GM19025 (cell line): ENCODE data around the gene LYZL6.
"Not testable (repeated sequence)": the region's sequence is repeated elsewhere in the genome, so short reads cannot be mapped to it uniquely, and the experiment has no call there.

Experiments used
- ATAC-seq: cut with Tn5 transposase; IDR thresholded peaks from one replicate; pipeline ENCODE4 v1.9.1; 2021; ENCODE audit warnings: mild to moderate bottlenecking, low read depth, moderate library complexity; ENCODE audit not compliant: unreplicated experiment

LYZL6 gene

DNA sequence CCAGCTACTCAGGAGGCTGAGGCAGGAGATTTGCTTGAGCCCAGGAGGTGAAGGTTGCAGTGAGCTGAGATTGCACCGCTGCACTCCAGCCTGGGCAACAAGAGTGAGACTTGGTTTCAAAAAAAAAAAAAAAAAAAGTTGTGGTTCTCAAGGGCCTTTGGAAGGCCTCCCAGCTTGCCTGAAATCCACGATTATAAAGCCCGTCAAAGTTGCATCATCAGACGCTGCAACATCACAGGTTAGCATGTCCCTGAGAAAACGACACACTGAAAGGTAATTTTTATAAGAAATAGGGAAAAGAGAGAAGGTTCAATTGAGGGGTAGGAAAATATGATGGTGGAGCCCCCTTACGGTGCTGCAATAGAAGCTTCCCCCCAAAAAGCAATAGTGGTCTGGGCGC is 4.6 kb upstream of the LYZL6 start:
- no peak for ATAC-seq

- ATAC-seq: no peak
Measured at GRCh38 chr17:35947156-35947585, 3.7 kb upstream of the LYZL6 start.

DNA sequence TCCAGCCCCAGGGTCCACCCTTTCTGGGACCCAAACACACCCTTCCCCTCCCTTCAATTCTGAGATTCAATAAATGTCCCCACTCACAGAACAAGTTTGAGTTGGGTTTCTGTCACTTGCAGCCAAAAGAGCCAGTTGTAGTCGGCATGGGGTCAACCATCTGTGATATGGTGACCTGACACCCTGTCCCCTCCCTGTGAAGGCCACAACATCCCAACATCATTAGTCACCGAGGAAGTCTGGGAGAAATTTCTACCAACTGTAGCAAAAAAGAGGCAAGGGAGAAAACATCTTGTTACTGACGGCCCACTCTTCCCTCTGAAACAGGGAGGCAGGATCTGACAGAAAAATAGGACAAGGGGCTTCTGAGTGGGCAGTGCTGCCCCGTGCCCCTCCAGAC is 638 bp upstream of the LYZL6 start:
- ATAC-seq: no peak

DNA sequence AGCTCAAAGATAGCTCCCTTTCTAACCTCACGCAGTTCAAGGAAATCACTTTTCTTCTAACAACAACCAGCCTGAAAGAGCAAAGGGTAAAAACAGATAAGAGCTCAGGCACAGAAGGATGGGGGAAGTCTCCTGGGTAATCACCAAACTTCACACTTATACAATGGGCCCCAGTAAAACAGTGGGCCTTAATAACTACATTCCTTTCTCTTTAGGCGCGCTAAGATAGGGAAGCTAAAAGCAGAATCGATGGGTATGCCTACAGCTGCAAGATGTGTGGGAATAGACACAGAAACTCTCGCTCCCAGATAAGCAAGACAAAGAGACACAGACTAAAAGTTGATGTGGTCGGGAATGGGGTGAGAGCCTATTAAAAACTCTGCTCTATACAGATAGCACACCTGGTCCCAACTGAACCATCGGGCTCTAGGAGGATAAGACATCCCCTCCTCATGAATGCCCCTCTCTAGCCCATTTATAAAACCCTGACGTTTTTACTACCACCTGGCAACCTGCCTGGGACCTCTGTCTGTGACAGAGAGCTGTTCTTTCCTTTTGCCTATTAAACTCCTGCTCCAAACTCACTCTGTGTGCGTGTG is 826 bp downstream of the LYZL6 start:
- ATAC-seq: no peak

GRCh38 chr17:35938492-35938891 is 5.0 kb downstream of the LYZL6 start:
- ATAC-seq: not testable (repeated sequence)

GRCh38 chr17:35936063-35936462 is 7.5 kb downstream of the LYZL6 start:
- no peak for ATAC-seq

DNA sequence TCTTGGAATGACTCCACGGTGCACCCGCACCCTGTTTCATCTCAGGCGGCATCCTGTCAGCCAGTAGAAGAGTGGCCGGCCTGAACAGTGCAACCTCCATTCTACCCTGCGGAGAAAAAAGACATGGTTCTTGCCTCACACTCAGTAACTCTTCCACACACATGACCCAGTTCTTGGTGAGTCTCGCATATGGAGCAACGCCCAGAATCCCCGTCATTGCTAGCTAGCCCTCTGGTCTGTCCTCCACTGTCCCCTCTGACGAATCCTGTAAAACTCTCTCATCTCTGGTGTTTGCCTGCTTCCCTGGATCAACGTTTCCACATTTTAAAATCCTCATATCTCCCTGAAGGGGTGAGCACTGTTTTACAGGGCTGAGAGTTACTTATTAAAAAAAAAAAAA is 8.8 kb downstream of the LYZL6 start:
- no peak for ATAC-seq

DNA sequence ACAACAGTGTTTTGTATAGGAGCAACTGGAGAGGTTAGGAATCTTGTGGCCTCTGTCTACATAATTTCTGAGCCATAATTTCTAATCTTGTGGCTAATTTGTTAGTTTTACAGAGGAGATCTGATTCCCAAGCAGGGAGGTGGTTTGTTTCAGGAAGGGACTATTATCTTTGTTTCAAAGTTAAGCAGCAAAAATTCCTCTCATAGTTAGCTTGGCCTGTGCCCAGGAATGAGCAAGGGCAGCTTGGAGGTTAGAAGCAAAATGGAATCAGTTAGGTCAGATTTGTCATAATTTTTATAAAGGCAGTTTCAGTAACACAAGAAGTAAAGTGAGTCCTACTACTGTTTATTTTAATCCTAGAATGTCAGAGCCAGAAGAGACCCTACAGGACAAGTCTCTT is 10.9 kb downstream of the LYZL6 start:
- no peak for ATAC-seq

- no peak for ATAC-seq
Measured at GRCh38 chr17:35931794-35932425, 11.6 kb downstream of the LYZL6 start.

DNA sequence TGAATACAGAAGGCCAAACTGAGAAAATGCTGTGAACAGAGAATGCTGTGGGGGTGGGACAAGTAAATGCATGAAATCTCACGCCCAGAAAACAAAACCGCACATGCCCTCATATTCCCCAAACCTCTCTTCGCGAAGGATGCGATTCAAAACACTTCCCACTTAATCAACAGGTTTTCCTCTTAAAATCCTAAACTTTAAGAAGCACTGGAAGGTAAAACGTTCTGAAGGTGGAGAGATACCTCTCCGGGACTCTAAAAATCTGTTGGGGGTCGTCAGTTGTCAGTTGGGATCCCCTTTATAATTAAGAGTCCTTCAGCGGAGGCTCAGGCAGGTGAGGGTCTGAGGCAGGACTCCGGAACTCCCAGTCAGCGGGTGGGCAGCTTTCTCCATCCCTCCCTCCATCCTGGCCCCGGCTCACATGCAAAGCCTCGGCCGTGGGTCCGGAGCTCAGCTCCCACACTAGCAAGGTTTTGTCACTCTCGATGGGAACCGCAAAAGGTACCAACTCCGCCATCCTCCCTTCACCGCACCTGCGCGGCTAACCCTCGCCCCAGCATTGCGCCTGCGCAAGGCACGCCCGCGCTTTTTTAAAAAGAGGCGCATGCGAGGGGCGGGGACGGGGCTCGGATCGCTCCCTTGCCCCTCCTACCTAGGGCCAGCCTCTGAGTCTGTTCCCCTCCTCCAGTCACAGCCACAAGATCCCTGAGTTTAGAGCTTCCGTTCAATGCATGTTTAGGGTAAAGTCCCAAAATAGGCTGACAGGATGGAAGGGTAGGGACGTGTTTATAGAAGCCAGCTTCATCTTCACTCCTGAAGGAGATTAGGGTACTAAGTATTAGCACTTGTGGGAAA is 13.1 kb downstream of the LYZL6 start, which contains the start of gene RDM1:
RDM1 (minus strand) TSS at position 563 of the 855 bp plus-strand sequence; CDS start at position 517, 46 bp downstream.
- ATAC-seq: peak; percentile 67

- ATAC-seq: no peak
Measured at GRCh38 chr17:35927714-35928113, 15.8 kb downstream of the LYZL6 start.

- no peak for ATAC-seq
Measured at GRCh38 chr17:35923609-35924114, 19.9 kb downstream of the LYZL6 start.

DNA sequence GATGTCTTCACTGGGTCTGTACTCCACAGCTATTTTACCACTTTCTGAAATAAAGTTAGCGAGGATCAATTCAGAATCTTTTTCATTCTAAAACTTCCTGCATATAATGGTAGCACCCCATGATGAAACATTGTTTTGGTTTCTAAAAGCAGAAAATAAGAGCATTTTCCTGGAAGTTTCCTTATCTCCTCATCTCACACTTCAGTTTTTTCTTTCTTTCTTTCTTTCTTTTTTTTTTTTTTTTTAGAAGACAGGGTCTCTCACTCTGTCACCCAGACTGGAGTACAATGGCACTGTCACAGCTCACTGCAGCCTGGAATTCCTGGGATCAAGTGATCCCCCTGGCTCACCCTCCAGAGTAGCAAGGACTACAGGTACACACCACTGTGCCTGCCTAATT is 23.3 kb downstream of the LYZL6 start:
- ATAC-seq: no peak

DNA sequence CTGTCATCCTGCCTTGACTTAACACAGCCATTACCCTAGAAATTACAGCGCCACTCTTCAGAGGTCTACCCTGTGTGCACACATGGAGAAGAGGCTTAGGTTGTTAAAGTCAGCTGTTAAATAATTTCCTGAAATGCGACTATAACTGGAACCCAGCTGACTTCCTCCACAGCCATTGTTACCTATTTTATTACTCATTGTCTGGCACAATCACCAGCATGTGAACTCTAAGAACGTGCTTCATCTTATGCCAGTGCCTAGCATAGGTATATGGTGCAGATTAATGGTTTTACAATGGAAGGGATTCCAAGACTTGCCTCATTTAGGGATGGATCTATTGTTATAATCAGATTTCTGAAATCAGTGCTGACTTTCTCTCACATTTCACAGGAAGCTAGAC is 24.8 kb downstream of the LYZL6 start:
- ATAC-seq: no peak

- no peak for ATAC-seq
Measured at GRCh38 chr17:35917519-35918213, 25.8 kb downstream of the LYZL6 start.

- no peak for ATAC-seq
Measured at GRCh38 chr17:35915153-35915964, 28.2 kb downstream of the LYZL6 start.

GRCh38 chr17:35914354-35914753 is 29.2 kb downstream of the LYZL6 start:
- no peak for ATAC-seq

DNA sequence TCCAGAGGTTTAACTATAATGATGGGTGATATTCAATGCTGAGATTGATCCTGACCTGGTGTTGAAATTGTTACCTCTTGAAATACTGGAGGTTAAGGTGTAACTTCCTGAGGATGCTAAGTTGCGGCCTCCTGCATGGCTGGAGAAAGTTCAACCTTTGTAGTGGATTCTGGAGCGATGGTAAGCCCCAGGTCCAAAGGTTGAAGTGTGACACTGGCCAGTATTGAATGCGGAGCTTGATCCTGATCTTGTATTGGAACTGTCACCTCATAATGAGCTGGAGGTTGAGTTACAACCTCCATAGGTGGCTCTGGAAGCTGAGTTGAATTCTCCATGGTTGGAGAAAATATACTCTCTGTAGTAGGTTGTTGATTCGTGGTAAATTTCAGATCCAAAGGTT is 29.9 kb downstream of the LYZL6 start:
- no peak for ATAC-seq

DNA sequence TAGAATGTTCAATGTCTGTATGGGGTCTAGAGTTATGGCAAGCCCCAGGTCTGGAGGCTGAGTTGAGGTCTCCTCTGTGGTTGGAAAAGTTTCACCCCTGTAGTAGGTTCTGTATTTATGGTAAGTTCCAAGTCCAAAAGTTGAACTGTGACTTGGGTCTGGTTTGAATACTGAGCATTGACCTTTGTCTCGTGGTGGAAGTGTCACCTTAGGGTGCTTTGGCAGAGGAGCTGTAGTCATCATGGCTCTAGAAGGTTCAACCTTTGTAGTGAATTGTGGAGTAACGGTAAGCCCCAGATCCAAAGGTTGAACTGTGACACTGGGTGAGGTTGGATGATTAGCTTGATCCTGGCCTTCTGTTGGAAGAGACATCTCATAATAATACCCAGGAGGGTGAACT is 30.6 kb downstream of the LYZL6 start:
- ATAC-seq: no peak

- no peak for ATAC-seq
Measured at GRCh38 chr17:35912339-35912912, 31.1 kb downstream of the LYZL6 start.
